T-helper 17 cell (primary cell): ENCODE measurements around the gene HEATR5A. TPM values are rescaled to one million over a fixed set of nuclear protein-coding genes. Genes with fewer than 3 reads are reported as not detected.
"Not testable (repeated sequence)": the region's sequence is repeated elsewhere in the genome, so short reads cannot be mapped to it uniquely, and the experiment has no call there.

Source experiments
- ATAC-seq: fragments of 150-1000 bp; cut with Tn5 transposase; 2 replicates; pipeline ENCODE4 v1.10.0; 2021; ENCODE audit warnings: mild to moderate bottlenecking, moderate library complexity
- DNase-seq, 3 donors: peaks; one replicate each; pipeline versions ENCODE4 v3.0.0 to v3.0.0-alpha.2; 2020 to 2021
- H3K9me3 ChIP-seq: one replicate; pipeline ENCODE4 v1.7.0; 2013; ENCODE audit warnings: low read length, mild to moderate bottlenecking; ENCODE audit not compliant: control insufficient read depth, poor library complexity, severe bottlenecking
- H3K27ac Mint-ChIP-seq: one replicate; pipeline ENCODE4 v1.8.0; 2022; ENCODE audit warnings: mild to moderate bottlenecking, moderate library complexity, mixed read lengths
- H3K27me3 Mint-ChIP-seq: one replicate; pipeline ENCODE4 v1.8.0; 2022; ENCODE audit warnings: mixed read lengths
- H3K36me3 Mint-ChIP-seq: one replicate; pipeline ENCODE4 v1.8.0; 2022; ENCODE audit warnings: low read depth, mixed read lengths
- H3K4me1 Mint-ChIP-seq: one replicate; pipeline ENCODE4 v1.8.0; 2022; ENCODE audit warnings: mild to moderate bottlenecking, mixed read lengths
- H3K4me3 Mint-ChIP-seq: one replicate; pipeline ENCODE4 v1.8.0; 2022; ENCODE audit warnings: mild to moderate bottlenecking, moderate library complexity, mixed read lengths
- total RNA-seq, 4 donors: library from RNA in 2 of 4; stranded (reverse) in 2 of 4; gene quantifications; one replicate each; pipeline ENCODE4 v1.2.3 and lab custom pipeline; 2022 to 2026

Gene HEATR5A
- total RNA-seq, 2 donors from 2014 or later: 7.9 to 8.3 TPM

DNA sequence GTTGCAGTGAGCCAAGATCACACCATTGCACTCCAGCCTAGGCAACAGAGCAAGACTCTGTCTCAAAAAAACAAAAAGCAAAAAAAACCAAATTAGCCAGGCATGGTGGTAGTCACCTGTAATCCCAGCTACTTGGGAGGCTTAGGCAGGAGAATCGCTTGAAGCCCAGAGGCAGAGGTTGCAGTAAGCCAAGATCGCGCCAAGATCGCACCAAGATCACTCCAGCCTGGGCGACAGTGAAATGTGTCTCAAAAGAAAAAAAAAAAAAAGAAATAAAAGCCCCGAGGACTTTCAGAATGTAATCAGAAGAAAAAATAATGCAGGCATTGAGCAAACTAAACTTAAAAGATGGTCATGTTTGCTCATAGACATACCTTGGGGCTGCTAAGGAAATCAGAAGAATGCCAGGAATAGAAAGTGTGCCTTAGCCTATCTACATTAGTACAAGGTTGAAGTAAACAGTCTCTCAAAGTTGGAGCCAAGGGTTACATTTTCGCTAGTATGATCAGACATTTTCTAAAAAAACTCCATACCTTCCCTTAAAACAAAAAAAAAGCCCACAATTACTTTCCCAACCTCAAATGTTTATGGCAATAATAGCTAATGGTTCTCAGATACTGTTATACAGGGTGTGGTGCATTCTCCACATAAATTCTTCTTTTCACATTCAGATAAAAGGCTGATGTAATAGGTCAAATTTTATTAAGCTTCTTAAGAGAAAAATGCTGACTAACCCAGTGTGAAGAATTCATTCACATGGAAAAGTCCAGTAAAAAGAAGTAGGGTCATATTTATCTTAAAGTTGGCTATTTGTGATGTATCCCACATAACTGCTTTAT lies 21.1 kb upstream of the HEATR5A start:
- H3K4me3 Mint-ChIP-seq: no peak overlapping the region
- no peaks in the 10 kb centered on the region for H3K27me3 Mint-ChIP-seq
- H3K36me3 Mint-ChIP-seq: peaks cover 2% of the 10 kb centered on the region
- DNase-seq (no peak), ATAC-seq (no peak)
- H3K27ac Mint-ChIP-seq: no peak overlapping the region
- H3K9me3 ChIP-seq: no peaks in the 10 kb centered on the region
- H3K4me1 Mint-ChIP-seq: peaks cover 2% of the 10 kb centered on the region

DNA sequence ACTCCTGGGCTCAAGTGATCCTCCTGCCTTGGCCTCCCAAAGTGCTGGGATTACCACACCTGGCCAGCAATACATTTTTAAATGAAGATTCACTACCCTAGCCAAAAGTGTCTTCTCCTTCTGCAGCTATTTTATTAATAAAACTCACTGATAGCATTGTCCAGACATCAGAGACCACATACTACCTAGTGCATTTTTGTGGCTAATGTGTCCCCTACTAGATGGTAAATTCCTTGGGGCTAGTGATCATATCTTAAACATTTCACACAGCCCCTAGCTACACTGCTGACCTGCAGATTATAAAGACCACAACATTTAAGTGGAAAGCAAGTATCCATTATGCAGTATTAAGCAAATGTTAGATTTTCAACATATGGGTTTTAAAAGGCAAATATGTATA lies 19.9 kb upstream of the HEATR5A start:
- Mint-ChIP-seq H3K27me3 (no peaks in the 10 kb centered on the region), H3K36me3 (no peaks in the 10 kb centered on the region), H3K4me3 (no peak overlapping the region), H3K4me1 (peaks cover 1% of the 10 kb centered on the region), H3K27ac (no peak overlapping the region)
- DNase-seq (no peak), ATAC-seq (no peak)
- no peaks in the 10 kb centered on the region for H3K9me3 ChIP-seq

DNA sequence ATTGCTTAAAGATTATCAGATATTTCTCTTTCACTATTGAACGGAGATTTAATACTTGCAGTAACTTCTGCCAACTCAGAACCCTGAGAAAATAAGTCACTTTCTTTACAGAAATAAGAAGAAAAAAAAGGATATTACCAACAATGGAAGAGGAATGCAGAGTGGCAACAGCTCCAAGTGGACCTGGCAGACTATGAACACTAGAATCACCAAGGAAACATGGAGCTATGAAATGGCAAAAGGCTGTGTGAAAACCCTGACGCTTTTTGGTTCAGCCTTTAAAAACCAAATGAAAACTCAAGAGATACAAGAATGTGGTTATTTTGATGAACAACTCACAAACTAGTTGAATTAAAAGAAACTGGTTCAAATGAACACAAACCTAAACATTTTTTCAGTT lies 19.2 kb upstream of the HEATR5A start:
- ATAC-seq: no peak

DNA sequence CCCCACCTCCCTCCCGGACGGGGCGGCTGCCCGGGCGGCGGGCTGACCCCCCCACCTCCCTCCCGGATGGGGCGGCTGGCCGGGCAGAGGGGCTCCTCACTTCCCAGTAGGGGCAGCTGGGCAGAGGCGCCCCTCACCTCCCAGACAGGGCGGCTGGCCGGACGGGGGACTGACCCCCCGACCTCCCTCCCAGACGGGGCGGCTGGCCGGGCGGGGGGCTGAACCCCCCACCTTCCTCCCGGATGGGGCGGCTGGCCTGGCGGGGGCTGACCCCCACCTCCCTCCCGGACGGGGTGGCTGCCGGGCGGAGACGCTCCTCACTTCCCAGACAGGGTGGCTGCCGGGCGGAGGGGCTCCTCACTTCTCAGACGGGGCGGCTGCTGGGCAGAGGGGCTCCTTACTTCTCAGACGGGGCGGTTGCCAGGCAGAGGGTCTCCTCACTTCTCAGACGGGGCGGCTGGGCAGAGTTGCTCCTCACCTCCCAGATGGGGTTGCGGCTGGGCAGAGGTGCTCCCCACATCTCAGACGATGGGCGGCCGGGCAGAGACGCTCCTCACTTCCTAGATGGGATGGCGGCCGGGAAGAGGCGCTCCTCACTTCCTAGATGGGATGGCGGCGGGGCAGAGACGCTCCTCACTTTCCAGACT lies 16.8 kb upstream of the HEATR5A start:
- H3K36me3 Mint-ChIP-seq, H3K4me1 Mint-ChIP-seq, H3K27me3 Mint-ChIP-seq, DNase-seq, H3K4me3 Mint-ChIP-seq, H3K9me3 ChIP-seq, H3K27ac Mint-ChIP-seq, ATAC-seq: not testable (repeated sequence)

More for the DNA sequence above, 19.2 kb upstream of the HEATR5A start:
- H3K4me1 Mint-ChIP-seq: peaks cover 3% of the 10 kb centered on the region
- peak overlapping the region; percentile 52 for H3K4me3 Mint-ChIP-seq
- no peaks in the 10 kb centered on the region for H3K9me3 ChIP-seq
- no peak for DNase-seq
- no peaks in the 10 kb centered on the region for H3K27me3 Mint-ChIP-seq
- H3K36me3 Mint-ChIP-seq: no peaks in the 10 kb centered on the region
- no peak overlapping the region for H3K27ac Mint-ChIP-seq

DNA sequence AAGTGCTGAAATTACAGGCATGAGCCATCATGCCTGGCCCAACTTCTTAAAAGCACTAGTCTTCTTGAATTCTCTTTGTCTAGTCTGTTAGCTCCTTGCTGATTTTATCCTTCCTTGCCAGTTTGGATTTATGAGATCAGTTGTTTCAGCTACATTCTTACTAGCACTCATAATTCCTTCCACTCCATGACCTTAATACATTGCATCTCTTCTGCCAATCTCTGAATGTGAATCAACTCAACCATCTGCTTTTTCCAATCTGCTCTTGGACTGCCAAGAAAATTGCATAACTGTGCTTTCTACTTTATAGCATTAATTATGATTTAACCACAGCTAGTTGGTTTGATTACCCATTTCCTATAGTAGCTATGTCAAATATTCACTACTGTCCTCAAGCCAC lies 14.9 kb upstream of the HEATR5A start:
- no peak overlapping the region for H3K27ac Mint-ChIP-seq

DNA sequence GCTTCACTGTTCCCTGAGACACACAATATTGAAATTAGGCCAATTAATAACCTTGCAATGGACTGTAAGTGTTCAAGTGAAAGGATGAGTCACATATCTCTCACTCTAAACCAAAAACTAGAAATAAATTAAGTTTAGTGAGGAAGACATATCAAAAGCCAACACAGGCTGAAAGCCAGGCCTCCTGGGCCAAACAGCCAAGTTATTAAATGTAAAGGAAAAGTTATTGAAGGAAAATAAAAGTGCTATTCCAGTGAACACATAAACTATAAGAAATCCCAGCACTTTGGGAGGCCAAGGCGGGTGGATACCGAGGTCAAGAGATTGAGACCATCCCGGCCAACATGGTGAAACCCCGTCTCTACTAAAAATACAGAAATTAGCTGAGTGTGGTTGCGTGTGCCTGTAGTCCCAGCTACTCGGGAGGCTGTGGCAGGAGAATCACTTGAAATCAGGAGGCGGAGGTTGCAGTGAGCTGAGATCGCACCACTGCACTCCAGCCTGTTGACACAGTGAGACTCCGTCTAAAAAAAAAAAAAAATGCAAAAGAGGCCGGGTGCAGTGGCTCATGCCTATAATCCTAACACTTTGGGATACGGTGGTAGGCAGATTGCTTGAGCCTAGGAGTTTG lies 10.4 kb upstream of the HEATR5A start:
- peaks cover 5% of the 10 kb centered on the region for H3K4me1 Mint-ChIP-seq
- no peaks in the 10 kb centered on the region for H3K9me3 ChIP-seq
- ATAC-seq (no peak), DNase-seq (no peak)
- H3K27me3 Mint-ChIP-seq: no peaks in the 10 kb centered on the region
- no peak overlapping the region for H3K4me3 Mint-ChIP-seq
- H3K36me3 Mint-ChIP-seq: no peaks in the 10 kb centered on the region
- H3K27ac Mint-ChIP-seq: no peak overlapping the region

More for the DNA sequence above, 14.9 kb upstream of the HEATR5A start:
- H3K9me3 ChIP-seq: no peaks in the 10 kb centered on the region
- no peaks in the 10 kb centered on the region for H3K27me3 Mint-ChIP-seq
- peaks cover 5% of the 10 kb centered on the region for H3K4me1 Mint-ChIP-seq
- DNase-seq: no peak
- ATAC-seq: no peak
- no peak overlapping the region for H3K4me3 Mint-ChIP-seq
- H3K36me3 Mint-ChIP-seq: no peaks in the 10 kb centered on the region

DNA sequence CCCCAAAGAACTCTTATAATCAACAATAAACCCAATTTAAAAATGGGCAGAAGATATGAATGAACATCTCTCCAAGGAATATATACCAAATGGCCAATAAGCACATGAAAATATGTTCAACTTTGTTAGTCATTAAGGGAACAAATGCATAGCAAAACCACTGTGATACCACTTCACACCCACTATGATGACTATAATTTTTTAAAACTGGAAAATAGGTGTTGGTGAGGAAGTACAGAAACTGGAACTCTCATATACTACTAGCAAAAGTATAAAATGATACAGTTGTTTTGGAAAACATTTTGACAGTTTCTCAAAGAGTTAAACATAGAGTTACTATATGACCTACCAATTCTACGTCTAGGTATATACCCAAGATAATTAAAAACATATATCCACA lies 9.4 kb upstream of the HEATR5A start:
- H3K27me3 Mint-ChIP-seq: no peaks in the 10 kb centered on the region
- peaks cover 2% of the 10 kb centered on the region for H3K4me1 Mint-ChIP-seq
- H3K36me3 Mint-ChIP-seq: no peaks in the 10 kb centered on the region
- H3K4me3 Mint-ChIP-seq: no peak overlapping the region
- no peak for DNase-seq
- H3K27ac Mint-ChIP-seq: no peak overlapping the region
- H3K9me3 ChIP-seq: no peaks in the 10 kb centered on the region
- ATAC-seq: no peak

DNA sequence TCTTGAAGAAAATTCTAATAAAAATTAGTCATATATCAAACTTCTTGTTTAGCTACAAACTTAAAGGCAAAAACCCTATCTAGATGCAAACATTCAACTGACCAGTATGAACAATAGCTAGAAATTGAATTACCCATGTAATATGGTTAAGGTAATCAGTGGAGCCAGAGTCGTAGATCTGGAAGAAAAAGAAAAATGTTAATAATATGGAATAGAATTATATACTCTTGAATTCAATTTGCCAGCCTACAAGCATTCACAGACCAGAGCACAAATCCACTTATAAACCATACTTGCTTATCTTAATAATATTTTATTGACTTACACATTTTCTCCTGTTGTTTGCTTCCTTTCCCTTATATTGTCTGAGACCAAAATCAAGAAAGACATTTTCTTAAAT lies 7.7 kb upstream of the HEATR5A start:
- DNase-seq (no peak), ATAC-seq (no peak)
- Mint-ChIP-seq H3K27me3 (no peaks in the 10 kb centered on the region), H3K36me3 (peaks cover 2% of the 10 kb centered on the region), H3K27ac (no peak overlapping the region), H3K4me3 (no peak overlapping the region), H3K4me1 (peaks cover 2% of the 10 kb centered on the region)
- no peaks in the 10 kb centered on the region for H3K9me3 ChIP-seq

DNA sequence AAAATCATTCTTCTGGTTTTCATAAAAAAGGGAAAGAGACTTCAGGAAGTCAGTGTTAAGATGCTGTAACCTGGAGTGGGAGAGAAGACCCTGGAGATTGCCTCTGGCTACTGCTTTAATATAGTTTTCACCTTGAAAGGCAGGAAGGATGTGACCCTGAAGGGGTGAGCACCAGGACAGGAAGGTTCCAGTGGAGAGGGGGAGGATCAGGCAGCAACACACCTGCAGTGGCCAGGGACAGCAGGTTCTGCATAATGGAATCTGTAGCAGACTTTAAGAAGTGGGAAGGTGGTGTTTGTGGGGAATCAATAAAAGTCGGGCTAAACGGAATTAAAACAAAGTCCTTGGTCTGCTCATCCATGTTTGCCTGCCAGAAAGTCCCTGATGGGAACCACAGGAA lies 6.3 kb upstream of the HEATR5A start:
- Mint-ChIP-seq H3K4me3 (no peak overlapping the region), H3K4me1 (peaks cover 2% of the 10 kb centered on the region), H3K27ac (no peak overlapping the region), H3K27me3 (no peaks in the 10 kb centered on the region), H3K36me3 (peaks cover 2% of the 10 kb centered on the region)
- ATAC-seq (no peak), DNase-seq (no peak)
- H3K9me3 ChIP-seq: no peaks in the 10 kb centered on the region

DNA sequence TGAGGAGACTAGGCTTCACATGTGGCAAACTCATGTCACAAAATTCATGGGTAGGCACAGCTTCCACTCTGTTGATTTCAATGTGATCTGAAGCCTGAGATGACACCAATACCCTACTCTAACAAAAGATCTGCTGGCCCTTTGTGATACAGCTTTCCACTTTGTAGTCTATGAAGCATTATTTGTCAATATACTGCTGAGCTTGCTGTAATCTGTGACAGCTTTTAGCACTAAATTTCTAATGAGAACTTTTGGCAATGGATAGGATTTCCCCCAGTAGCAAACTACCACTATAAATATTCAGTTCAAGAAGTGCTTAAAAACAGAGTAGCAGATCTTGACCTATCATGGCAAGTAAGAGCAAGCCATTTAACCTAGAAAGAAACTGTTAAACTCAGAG lies 5.6 kb upstream of the HEATR5A start:
- Mint-ChIP-seq H3K4me1 (peaks cover 7% of the 10 kb centered on the region), H3K4me3 (no peak overlapping the region), H3K27ac (no peak overlapping the region), H3K27me3 (no peaks in the 10 kb centered on the region), H3K36me3 (peaks cover 2% of the 10 kb centered on the region)
- H3K9me3 ChIP-seq: no peaks in the 10 kb centered on the region
- DNase-seq (no peak), ATAC-seq (no peak)

DNA sequence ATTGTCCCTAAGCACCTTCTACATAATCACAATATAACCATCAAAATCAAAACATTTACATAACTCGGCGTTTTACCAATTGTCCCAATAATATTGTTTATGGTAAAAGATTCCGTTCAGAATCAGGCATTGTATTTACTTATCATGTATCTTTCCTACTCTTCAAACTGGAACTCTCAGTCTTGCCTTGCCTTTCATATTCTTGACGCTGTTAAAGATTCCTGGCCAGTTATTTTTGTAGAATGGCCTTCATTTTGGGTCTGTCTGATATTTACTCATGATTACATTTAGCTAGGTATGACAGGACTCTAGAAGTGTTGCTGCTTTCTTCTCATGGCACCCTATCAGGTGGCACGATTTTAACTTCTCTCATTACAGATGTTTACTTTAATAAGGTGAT lies 850 bp upstream of the HEATR5A start:
- H3K27me3 Mint-ChIP-seq: no peaks in the 10 kb centered on the region
- H3K9me3 ChIP-seq: no peaks in the 10 kb centered on the region
- ATAC-seq: no peak
- peaks cover 4% of the 10 kb centered on the region for H3K36me3 Mint-ChIP-seq
- H3K4me1 Mint-ChIP-seq: peaks cover 19% of the 10 kb centered on the region
- peak overlapping the region; percentile 99 for H3K4me3 Mint-ChIP-seq
- no peak for DNase-seq
- H3K27ac Mint-ChIP-seq: peak overlapping the region; percentile 92

DNA sequence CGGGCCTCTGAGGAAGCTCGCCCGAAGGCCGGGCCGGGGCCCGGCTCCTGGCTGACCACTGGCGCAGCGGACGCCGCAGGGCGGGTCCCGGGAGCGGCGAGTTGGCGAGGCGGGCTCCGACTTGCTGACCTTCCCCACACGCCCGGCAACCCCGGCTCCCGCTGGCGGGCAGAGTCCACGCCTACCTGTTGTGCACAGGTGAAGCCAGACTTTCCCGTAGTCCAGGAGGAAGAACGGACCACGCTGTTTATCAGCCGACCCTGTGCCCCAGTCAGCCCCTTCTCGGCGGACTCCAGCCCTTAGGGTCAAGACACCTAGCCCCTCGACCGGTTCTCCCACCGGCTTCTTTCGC lies 407 bp downstream of the HEATR5A start:
- Mint-ChIP-seq H3K4me3 (peak overlapping the region; percentile 99), H3K27ac (peak overlapping the region; percentile 92)
- ATAC-seq: peak; percentile 16

DNA sequence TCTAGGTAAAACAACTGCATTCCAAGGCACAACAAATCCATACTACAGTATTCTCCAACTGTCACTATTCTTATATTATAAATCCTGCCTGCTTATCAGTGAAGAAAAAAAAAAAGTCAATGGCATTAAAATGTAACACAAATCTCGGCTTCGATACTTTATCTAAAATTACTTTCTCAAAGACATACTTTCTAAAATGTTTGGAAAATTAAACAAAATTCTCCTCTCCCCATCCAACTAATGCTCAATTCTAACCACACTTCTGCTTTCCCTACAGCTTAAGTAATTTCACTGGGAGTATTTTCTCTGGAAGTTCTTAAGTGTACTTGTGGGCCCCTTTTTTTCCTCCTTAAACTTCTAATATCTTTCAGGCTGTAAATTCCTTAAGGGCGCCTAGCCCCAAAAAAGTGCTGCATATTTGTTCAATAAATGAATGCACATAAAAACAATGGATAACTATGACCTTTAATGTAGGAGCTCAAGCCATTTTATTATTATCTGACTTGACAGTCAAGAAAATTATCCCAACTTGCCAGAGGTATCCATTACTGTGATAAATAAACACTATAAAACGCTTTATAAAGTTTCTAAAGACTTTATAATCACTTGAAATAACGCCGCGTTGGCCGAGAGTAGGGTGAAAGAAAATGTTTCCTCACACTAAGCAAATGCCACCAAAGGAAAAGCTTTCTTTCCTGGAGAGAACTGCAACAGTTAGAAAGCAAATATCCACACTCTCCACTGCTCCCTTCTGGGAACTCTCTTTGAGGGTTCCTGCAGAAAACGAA lies 977 bp downstream of the HEATR5A start:
- DNase-seq (no peak), ATAC-seq (no peak)
- Mint-ChIP-seq H3K27ac (peak overlapping the region; percentile 19), H3K4me3 (peak overlapping the region; percentile 99), H3K4me1 (peaks cover 26% of the 10 kb centered on the region), H3K36me3 (peaks cover 4% of the 10 kb centered on the region), H3K27me3 (no peaks in the 10 kb centered on the region)
- H3K9me3 ChIP-seq: no peaks in the 10 kb centered on the region

More for the DNA sequence above, 407 bp downstream of the HEATR5A start:
- DNase-seq: peak; percentile 6 to 17 (median 16)
- H3K9me3 ChIP-seq: no peaks in the 10 kb centered on the region
- Mint-ChIP-seq H3K4me1 (peaks cover 21% of the 10 kb centered on the region), H3K36me3 (peaks cover 4% of the 10 kb centered on the region), H3K27me3 (no peaks in the 10 kb centered on the region)
